PC-9 (cell line): ENCODE results near the gene DCUN1D4. TPM values are rescaled to one million over a fixed set of nuclear protein-coding genes. Genes with fewer than 3 reads are reported as not detected.

Source experiments
- BruUV-seq: library from RNA; stranded (reverse); fragments of 400-500 nt; replicated peaks from 2 replicates; lab custom pipeline; 2021; lab: Mats Ljungman, UMichigan
- CTCF ChIA-PET: fragments of 300-600 bp; sonication (Branson Sonifier 250); formaldehyde crosslinking; loops from one replicate; lab custom pipeline; 2022; ENCODE audit warnings: antibody characterized with exemption; lab: Charles Lee
- POLR2A ChIA-PET: fragments of 300-600 bp; sonication (Branson Sonifier 250); formaldehyde crosslinking; loops from one replicate; lab custom pipeline; 2022; ENCODE audit warnings: antibody characterized with exemption; ENCODE audit not compliant: unreplicated experiment; lab: Charles Lee
- DNase-seq, 2 experiments: peaks; one replicate each; pipeline versions ENCODE4 v3.0.0 to v3.0.0-alpha.2; 2015 to 2022; ENCODE audit warnings: mixed read lengths in 1 of 2
- H2AFZ ChIP-seq: fragments of 200-600 bp; sonication (generic); 2 replicates; pipeline ENCODE4 v1.8.1; 2017; ENCODE audit warnings: antibody characterized with exemption
- H3F3A ChIP-seq: fragments of 200-600 bp; sonication (generic); 2 replicates; pipeline ENCODE4 v1.8.1; 2017; ENCODE audit warnings: antibody characterized with exemption, mild to moderate bottlenecking, low read depth; ENCODE audit not compliant: insufficient read depth
- H3K27ac ChIP-seq: fragments of 200-600 bp; sonication (generic); 2 replicates; pipeline ENCODE4 v1.6.1; 2016; ENCODE audit warnings: mixed run types
- H3K27me3 ChIP-seq: fragments of 200-600 bp; sonication (generic); 2 replicates; pipeline ENCODE4 v1.6.1; 2016; ENCODE audit warnings: low read depth, mixed run types; ENCODE audit not compliant: insufficient read depth
- H3K36me3 ChIP-seq: fragments of 200-600 bp; sonication (generic); 2 replicates; pipeline ENCODE4 v1.6.1; 2016; ENCODE audit warnings: low read depth, mixed run types
- H3K4me1 ChIP-seq: fragments of 200-600 bp; sonication (generic); replicated peaks from 2 replicates; pipeline ENCODE4 v1.6.1; 2016; ENCODE audit warnings: mixed run types; ENCODE audit not compliant: insufficient read depth
- H3K4me2 ChIP-seq: fragments of 200-600 bp; sonication (generic); 2 replicates; pipeline ENCODE4 v1.6.1; 2017; ENCODE audit warnings: mixed run types
- H3K4me3 ChIP-seq: fragments of 200-600 bp; sonication (generic); 2 replicates; pipeline ENCODE4 v1.6.1; 2016; ENCODE audit warnings: mixed run types
- H3K79me2 ChIP-seq: fragments of 200-600 bp; sonication (generic); 2 replicates; pipeline ENCODE4 v1.6.1; 2017; ENCODE audit warnings: low read depth, mixed run types
- H3K9me2 ChIP-seq: fragments of 200-600 bp; sonication (generic); 2 replicates; pipeline ENCODE4 v1.8.1; 2017; ENCODE audit warnings: mild to moderate bottlenecking; ENCODE audit not compliant: insufficient read depth
- H3K9me3 ChIP-seq: fragments of 200-600 bp; sonication (generic); 2 replicates; pipeline ENCODE4 v1.8.1; 2016; ENCODE audit warnings: low read depth; ENCODE audit not compliant: insufficient read depth
- H4K20me1 ChIP-seq: fragments of 200-600 bp; sonication (generic); 2 replicates; pipeline ENCODE4 v1.8.1; 2017; ENCODE audit not compliant: insufficient read depth
- CTCF ChIP-seq: fragments of 200-600 bp; sonication (generic); conservative IDR thresholded peaks from 2 replicates; pipeline ENCODE4 v1.6.1; 2017; ENCODE audit warnings: mixed run types, antibody characterized with exemption, mild to moderate bottlenecking, moderate library complexity
- EZH2 ChIP-seq: fragments of 200-600 bp; sonication (generic); IDR thresholded peaks from 2 replicates; pipeline ENCODE4 v1.8.0; 2017; ENCODE audit warnings: antibody characterized with exemption, low read depth
- intact Hi-C: fragments of 100-400 bp; cut with micrococcal nuclease; formaldehyde crosslinking; loops from one replicate; pipeline ENCODE4 v1.10.0; 2022; ENCODE audit not compliant: unreplicated experiment
- total RNA-seq: library from RNA; stranded (reverse); gene quantifications from 2 replicates; pipeline ENCODE4 v1.2.3, GENCODE V29; 2021

Gene DCUN1D4
- total RNA-seq, 1 experiment from 2014 or later, result 24.9 TPM

- intact Hi-C loops, result no loop called here
- Histone ChIP-seq H3K36me3 (no peaks in the 10 kb centered on the region), H3K9me3 (no peaks in the 10 kb centered on the region), H2AFZ (no peak overlapping the region), H3K79me2 (peaks cover 27% of the 10 kb centered on the region; the same call in 1 of the 2 replicates), H3F3A (no peaks in the 10 kb centered on the region), H3K4me3 (no peak overlapping the region), H3K9me2 (no peaks in the 10 kb centered on the region), H3K27me3 (no peaks in the 10 kb centered on the region), H3K4me1 (peaks cover 11% of the 10 kb centered on the region; the same call in 1 of the 2 replicates), H4K20me1 (no peaks in the 10 kb centered on the region), H3K4me2 (no peak overlapping the region), H3K27ac (no peak overlapping the region)
- no peak for DNase-seq
- POLR2A ChIA-PET, result no interaction called here
- TF ChIP-seq EZH2, result no peak
- TF ChIP-seq CTCF, result no peak
- no TSS peak for BruUV-seq
- CTCF ChIA-PET, result no interaction called here
Measured at GRCh38 chr4:51855751-51856150, 12.8 kb downstream of the DCUN1D4 start.

GRCh38 chr4:51858605-51859202 lies 15.8 kb downstream of the DCUN1D4 start:
- no TSS peak for BruUV-seq
- TF ChIP-seq CTCF (no peak), EZH2 (no peak)
- Histone ChIP-seq H3K4me1 (no peaks in the 10 kb centered on the region), H3K4me2 (no peak overlapping the region), H3K27ac (no peak overlapping the region), H4K20me1 (no peaks in the 10 kb centered on the region), H3K9me2 (no peaks in the 10 kb centered on the region), H3K4me3 (no peak overlapping the region), H3K27me3 (no peaks in the 10 kb centered on the region), H3F3A (no peaks in the 10 kb centered on the region), H3K36me3 (no peaks in the 10 kb centered on the region), H2AFZ (no peak overlapping the region), H3K9me3 (no peaks in the 10 kb centered on the region), H3K79me2 (0 out of 2 replicates have a peak, but pooled peaks cover 16% of the 10 kb centered on the region)
- intact Hi-C loops, result no loop called here
- CTCF ChIA-PET, result no interaction called here
- no peak for DNase-seq
- POLR2A ChIA-PET, result no interaction called here

- BruUV-seq, result no TSS peak
- H3K9me2 ChIP-seq, result no peaks in the 10 kb centered on the region
- no peak overlapping the region for H3K4me2 ChIP-seq
- no peaks in the 10 kb centered on the region for H4K20me1 ChIP-seq
- intact Hi-C loops, result no loop called here
- no peak overlapping the region for H3K27ac ChIP-seq
- no peak for DNase-seq
- no peak overlapping the region for H2AFZ ChIP-seq
- H3K4me1 ChIP-seq, result no peaks in the 10 kb centered on the region
- TF ChIP-seq EZH2, result no peak
- TF ChIP-seq CTCF, result no peak
- no peaks in the 10 kb centered on the region for H3K9me3 ChIP-seq
- no peaks in the 10 kb centered on the region for H3K27me3 ChIP-seq
- CTCF ChIA-PET, result no interaction called here
- 0 out of 2 replicates have a peak, but pooled peaks cover 12% of the 10 kb centered on the region for H3K79me2 ChIP-seq
- H3K4me3 ChIP-seq, result no peak overlapping the region
- no peaks in the 10 kb centered on the region for H3F3A ChIP-seq
- POLR2A ChIA-PET, result no interaction called here
- no peaks in the 10 kb centered on the region for H3K36me3 ChIP-seq
Measured at GRCh38 chr4:51859476-51860031, 16.6 kb downstream of the DCUN1D4 start.
